HG02938 (cell line): Measurements from ENCODE around the gene MCF2L2.
"Not testable (repeated sequence)": the region's sequence is repeated elsewhere in the genome, so short reads cannot be mapped to it uniquely, and the experiment has no call there.

ENCODE experiments used
- ATAC-seq: cut with Tn5 transposase; IDR thresholded peaks from one replicate; pipeline ENCODE4 v1.9.1; 2021; ENCODE audit warnings: mild to moderate bottlenecking, moderate library complexity; ENCODE audit not compliant: unreplicated experiment

Gene MCF2L2

DNA sequence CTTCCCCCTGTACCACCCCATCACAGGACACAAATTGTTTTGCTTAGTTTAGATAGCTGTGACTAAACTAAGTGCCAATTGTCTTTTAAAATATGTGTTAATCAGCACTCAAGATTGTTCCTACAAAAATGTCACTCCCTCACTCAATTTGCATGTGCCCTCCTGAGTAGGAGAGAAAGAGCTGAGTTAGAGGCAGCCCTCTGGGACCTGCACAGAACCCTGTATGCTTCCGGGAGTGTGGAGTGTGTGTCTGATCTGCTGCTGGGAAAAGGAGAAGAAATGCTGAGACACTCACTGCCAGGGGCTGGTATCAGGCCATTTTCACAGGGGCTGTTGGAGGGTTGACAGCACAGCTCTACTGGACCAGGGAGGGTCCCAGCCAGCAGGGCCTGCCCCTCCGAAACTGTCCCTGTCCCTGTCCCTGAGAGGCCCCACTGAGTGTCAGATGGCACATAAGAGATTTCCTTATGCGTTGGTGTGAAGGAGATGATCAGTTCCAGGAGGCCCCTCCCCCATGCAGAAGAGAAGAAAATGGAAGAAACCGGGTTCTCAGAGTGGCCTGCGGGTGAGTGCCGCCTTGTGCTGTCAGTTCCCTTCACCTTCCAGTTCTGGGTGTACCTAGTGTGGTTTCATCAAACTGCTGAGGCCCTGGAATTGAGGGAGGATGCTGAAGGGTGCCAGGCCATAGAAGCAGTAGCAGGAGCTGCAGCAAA lies 179.3 kb downstream of the MCF2L2 start:
- no peak for ATAC-seq

DNA sequence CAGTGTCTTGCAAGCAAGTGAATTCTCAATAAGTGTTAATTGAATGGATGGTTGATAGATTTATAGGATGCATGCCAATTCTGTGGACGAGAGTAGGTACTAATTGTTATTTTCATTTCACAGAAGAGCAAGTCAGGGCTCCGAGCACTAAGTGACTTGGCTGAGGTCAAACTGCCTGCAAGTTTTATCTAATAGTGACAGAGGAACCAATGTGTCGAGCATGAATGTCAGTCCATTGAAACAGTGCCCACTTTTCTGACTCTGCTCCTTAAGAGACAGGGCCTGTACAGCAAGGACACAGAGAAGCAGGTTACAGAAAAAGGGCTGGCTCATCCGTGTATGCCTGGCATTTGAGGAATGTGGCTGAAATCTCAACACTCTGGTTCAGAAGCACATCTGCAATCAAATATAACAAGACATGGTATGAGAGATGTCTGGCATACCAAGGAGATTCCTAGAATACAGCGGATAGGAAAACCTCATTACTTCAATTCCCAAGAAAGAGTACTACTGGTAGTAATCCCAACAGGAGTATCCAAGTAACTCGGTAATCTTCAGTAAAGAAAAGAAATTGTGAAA lies 181.3 kb downstream of the MCF2L2 start:
- ATAC-seq: no peak

DNA sequence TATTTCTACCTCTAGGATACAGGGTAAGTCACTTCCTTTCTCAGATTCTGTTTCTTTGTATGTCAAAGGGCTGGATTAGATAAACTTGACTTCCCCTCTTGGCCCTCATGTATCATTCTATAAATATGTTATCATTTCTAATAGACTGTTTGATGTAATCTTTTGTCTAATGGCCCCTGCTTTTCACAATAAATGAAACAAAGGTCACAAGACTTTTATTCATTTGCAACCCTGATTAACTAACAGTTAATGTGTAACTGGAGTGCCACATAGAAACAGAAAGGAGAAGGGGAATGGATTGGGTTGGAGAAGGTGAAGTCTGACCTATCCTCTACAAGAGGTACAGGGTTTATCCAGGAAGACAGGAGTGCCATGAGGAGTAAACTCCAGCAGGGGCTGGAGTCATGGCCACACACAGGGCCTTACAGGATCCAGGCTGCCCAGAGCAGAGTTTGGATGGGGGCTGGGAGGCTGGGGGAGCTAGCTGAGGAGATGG lies 183.4 kb downstream of the MCF2L2 start:
- no peak for ATAC-seq

DNA sequence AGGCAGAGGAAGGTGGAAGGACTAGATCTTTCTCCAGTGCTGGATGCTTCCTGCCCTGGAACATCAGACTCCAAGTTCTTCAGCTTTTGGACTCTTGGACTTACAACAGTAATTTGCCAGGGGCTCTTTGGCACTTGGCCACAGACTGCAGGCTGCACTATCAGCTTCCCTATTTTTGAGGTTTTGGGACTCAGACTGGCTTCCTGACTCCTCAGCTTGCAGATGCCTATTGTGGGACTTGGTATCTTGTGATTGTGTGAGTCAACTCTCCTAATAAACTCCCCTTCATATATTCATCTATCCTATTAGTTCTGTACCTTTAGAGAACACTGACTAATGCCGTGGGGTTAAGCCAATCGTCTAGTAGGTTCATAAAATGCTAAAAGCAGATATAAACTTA lies 184.2 kb downstream of the MCF2L2 start:
- ATAC-seq: no peak

DNA sequence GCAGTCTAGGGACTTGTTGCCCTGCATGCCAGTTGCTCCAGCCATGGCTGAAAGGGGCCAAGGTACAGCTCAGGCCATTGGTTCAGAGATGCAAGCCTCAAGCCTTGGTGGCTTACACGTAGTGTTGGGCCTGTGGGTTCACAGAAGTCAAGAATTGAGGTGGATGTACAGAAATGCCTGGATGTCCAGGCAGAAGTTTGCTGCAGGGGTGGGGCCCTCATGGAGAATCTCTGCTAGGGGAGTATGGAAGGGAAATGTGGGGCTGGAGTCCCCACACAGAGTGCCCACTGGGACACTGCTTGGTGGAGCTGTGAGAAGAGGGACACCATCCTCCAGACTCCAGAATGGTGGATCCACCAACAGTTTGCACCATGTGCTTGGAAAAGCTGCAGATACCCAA lies 186.0 kb downstream of the MCF2L2 start:
- ATAC-seq: no peak

DNA sequence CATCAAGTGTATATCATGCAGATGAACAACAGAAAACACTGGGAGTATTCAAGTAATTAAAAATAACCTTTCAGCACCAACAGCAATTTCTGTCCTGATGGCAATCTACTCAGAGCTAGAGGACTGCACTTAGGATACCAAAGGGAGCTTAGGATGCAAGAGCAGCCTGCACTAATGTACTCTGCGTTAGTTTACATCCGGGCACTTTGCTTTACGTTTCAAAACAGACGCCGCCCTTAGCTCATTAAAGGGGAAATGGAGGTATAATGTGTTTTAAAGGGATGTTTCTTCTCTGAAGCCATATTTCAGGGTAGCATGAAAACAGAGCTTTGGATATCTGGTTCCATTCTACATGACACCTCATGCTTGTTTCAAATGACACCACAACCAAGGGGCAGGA lies 189.4 kb downstream of the MCF2L2 start:
- ATAC-seq: no peak

DNA sequence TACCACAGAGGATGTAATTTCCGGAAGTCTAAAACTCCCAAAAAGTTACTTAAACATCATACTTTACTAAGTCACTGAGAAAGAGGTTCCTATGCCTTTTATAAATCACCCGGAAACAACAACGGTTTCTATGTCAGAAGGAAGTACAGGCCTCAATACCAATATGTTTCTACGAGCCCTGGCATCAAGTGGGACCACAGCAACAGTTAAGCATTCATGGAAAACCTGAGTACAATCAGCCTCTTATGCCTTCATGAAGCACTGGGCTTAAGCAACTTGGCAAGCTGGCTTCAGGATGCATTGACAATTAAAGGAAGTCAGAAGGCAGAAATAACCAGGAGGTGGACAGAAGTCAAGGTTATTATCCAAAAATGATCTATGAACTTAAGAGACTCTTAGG lies 194.5 kb downstream of the MCF2L2 start:
- no peak for ATAC-seq

DNA sequence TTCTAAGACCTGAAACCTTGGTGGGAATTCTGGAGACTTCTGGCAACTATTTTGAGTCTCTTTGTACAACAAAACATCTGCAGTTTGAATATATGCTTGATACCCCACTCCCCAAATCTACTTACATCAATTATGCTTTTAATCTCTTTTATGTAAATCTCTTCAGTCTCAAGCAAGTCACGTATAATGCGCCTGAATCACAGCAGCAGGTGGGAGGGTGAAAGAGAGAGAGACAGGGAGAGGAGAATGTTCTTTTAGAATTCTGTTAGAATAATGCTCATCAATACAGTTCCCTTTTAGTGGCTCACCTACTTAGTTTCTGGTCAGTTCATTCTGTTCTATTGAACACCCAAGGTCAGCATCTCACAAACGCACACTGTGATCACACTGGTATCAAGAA lies 197.6 kb downstream of the MCF2L2 start:
- no peak for ATAC-seq

DNA sequence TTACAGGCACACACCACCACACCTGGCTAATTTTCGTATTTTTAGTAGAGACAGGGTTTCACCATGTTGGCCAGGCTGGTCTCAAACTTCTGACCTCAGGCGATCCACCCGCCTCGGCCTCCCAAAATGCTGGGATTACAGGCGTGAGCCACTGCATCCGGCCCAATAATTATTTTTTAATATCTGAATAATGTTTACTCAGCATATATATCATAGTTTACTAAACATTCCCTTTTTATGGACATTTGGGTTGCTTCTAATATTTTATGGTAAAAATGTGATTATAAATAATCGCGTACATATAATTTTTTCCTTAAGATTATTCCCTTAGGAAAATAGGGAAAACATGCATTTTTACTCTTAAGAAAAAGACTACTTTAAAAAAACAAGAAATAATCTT lies 198.2 kb downstream of the MCF2L2 start:
- not testable (repeated sequence) for ATAC-seq

DNA sequence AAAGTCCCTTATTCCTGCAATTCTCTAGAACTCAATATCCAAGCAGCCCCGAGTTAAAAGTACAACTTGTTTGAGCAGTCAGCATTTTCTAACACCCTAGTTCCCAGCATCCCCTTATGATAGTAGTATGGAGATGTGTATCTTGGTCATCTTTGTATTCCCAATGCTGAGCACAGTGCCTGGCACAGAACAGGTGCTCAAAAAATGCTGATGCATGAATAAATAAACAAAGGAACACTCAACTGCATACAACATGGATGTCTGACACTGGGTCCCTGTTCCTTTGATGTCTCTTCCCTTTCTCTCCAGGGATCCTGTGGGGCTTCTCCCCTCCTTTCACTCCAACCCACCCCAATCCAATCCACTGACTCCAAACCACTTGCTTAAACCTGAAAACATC lies 199.2 kb downstream of the MCF2L2 start:
- no peak for ATAC-seq

DNA sequence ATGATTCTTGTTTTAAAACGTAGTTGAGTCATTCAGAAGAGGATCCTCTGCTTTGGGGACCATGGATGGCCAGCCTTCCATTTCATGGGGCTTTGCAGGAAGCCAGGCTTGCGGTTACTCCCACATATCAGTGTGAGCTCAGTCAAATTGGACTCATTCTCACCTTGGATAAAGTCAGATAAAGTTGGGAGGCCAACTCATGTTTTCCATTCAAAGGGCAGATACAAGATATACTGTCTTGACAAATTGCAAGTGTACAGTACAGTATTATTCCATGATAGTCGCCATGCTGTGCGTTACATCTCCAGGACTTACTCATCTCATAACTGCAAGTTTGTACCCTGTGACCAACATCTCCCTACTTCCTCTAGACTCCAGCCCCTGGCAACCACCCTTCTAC lies 200.8 kb downstream of the MCF2L2 start:
- ATAC-seq: no peak

DNA sequence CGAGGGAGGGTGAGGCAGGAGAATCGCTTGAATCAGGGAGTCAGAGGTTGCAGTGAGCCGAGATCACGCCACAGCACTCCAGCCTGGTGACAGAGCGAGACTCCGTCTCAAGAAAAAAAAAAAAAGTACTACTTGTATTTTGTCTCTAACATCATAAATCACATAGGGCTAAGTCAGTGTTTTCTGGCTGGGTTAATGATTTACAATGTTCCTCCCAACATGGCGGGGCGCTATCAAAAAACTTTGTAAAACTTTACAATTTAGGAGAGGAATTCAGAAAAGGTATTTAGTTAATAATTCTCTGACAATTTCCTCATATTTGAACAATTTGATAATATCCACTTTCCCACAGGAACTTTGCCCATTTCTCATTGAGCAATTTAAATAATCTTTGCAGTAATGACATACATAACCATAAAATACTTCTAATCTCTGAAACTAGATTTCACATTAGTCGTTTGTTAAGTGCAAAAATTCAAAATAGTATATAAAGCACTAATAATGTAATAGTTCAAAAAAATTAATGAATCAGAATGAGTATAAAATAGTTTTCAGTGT lies 202.0 kb downstream of the MCF2L2 start:
- no peak for ATAC-seq

DNA sequence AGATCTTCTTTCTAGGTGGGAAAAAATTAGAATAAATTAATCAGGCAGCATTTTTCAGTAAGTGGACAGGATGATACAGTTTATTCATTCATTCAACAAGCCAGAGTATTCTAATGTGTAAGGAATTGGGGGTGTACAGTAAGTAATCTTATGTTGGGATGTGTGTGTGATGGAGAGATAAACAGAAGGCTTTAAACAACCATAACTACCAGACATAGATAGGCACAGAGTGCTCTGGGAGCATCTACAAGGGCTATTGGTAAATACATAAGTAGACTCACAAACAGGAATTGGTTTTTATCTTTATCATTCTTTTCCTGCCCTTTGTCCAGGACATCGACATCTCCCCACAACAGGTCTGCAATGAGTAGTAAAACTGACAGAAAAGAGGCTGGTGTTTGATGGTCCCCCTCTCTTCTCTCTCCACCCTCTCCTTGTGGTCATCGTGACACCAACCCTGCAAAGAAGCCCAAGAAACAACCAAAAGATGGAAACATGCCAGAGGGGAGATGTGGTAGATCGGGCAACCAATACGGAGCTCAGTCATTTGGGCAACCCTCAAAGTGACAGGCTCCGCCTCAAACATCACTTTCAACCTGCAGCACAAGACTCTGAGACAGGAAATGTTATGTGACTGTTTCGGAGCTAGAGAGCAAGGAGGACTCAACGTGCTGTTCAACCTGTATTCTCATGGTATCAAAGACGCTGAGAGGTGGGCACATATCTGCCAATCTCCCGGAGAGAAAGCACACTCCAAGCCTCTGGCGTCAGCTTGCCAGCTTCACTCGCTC lies 204.0 kb downstream of the MCF2L2 start:
- ATAC-seq: no peak

DNA sequence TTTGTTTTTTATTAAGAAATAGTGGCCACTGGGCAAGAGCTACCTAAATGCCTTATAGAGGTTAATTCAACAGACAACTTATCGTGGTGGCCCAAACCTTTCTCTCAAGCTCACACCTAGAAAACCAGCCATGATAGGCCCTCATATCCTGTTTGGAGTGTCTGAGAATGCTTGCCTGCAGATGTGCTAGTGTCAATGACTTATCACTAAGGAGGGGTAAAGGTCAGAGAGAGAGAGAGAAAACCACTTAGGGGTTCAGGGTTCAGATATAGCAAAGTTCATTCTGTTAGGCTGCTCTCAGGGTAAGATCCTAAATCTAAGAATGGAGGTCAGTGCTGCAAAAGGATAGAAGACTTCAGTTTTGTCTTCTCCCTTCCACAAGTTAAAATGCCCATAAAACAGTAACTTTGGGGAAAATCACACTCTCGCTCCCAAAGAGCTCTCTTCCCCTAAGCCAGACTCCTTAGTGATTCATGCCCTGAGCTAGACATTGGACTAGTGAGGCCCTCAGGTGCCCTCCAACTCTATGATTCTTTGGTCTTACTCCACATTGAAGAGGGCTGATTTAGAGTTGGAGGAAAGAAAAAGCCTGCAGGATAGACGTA lies 205.7 kb downstream of the MCF2L2 start:
- no peak for ATAC-seq

DNA sequence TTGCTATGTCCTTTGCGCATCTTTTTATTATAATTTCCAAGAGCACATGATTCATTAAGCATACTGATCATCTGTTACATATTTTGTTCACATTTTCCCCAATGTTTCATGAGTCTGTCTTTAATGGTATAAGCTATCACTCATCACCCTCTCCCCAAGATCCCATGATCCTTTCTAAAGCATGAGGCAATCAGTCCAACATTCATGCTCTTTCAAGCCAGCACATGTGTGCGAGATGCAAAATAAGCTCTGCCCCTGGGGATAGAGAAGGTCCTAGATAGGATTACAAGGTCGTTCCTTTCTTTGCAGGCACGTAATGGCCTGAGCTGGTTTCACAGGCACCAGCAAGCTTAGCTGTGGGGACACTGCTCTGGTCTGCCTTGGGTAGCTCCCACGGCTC lies 207.6 kb downstream of the MCF2L2 start:
- ATAC-seq: no peak

DNA sequence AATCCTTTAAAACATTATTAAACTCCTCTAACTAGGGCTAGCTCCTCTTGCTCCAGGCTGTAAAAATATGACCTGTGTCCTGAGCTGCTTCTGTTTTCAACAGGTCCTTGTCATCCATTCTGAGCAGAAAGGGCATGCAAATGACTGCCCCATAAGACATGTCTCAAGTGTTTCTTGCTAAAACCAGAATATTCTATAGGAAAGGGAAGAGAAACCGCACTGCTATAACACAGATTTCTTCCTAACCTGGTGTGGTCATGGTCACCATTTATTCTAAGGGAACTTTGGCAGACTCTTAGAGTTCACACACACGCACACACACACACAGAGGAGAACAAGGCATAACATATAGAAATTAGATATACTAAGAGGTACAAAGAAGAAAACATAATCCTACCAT lies 209.6 kb downstream of the MCF2L2 start:
- ATAC-seq: no peak

DNA sequence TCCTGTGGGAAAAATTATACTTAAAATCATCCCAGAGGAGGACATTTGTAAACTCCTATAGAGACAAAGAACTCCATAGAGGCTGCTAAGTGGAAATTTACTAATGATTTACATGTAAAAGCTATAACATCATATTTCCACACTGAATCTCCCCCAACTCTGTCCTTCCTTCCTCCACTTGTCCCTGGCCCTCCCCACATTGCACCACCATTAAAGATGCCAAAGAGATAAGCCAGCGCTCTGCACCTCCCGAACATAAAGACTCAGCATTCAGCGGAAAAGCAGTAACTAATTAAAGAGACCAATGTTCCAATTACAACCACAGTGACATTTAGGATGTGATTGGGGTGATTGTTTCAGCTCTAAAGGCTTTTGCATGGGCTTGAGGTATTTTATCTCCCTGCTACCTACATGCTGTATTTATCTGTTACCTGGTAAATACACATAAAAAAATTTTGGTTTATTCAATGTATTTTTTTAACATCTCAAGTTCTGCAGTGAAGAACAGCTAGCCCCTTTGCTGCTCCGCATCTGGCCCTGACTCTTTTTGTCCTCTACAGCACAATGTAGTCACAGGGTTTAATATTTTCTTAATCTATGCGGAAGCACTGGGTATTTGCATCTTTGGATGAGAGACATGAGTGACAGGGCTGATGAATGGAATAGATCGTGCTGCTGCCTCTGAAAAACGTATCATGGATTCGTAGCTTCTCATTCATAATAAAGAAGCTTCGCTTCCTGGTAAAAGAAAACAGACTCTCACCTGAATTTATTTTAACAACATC lies 210.7 kb downstream of the MCF2L2 start:
- ATAC-seq: no peak

DNA sequence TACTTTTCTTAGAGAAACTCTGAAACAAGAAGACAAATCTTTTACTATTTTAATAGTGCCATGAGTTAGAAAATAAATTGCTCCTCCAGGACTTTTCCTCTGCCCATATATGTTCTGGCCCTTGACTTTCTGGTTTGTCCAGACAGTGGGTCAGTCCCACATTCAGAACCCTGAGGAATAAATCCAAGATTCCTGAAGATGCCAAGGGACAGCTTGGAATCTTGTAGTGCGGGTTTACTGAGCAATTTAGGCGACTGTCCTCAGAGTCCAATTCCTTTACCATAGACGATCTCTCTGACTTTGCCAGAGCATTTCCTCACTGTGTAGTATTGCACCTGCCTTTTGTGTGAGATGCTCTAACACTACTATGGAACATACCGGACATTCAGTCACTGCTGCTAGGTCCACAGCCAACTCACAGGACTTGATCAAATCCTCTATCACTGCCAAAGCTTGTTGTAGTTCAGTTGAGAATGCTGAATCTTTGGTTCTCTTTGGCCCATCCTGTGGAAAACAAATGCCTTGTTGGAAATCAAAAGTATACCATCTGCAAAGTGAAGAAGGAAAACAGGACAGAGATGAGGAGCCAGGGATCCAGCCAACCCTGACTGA lies 212.7 kb downstream of the MCF2L2 start:
- ATAC-seq: no peak

DNA sequence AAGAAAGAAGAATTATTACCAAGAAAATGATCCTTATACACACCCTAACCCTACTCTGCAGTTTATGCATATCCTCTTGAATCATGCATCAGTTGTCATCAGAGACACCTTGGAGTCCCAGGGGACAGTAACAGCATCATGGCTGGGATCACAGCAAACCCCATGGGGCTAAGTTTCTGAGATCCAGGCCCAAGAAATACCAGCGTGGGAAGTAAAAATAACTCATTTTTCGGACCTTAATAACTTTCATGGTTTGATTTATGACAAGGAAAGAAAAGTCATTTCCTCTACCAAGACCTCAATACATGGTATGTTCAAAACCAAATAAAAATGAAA lies 214.2 kb downstream of the MCF2L2 start:
- no peak for ATAC-seq
